ENCODE data around the gene PHYKPL.
"Not testable (repeated sequence)": the region's sequence is repeated elsewhere in the genome, so short reads cannot be mapped to it uniquely, and the experiment has no call there.

The PHYKPL gene

GRCh38 chr5:178208540-178209227 lies 23.9 kb downstream of the PHYKPL start:
- DNase-seq = no peak

- DNase-seq = no peak
Observed at GRCh38 chr5:178207917-178208280, 24.7 kb downstream of the PHYKPL start.

- DNase-seq = no peak
Observed at GRCh38 chr5:178207183-178207916, 25.3 kb downstream of the PHYKPL start.

GRCh38 chr5:178206166-178207101 lies 26.2 kb downstream of the PHYKPL start:
- peak in 1 of 51 donors; percentile 9 for DNase-seq

GRCh38 chr5:178205749-178206047 lies 26.9 kb downstream of the PHYKPL start:
- no peak for DNase-seq

GRCh38 chr5:178204935-178205748 lies 27.5 kb downstream of the PHYKPL start:
- peak in 43 of 51 donors; percentile 8 to 67 (median 38) for DNase-seq

- DNase-seq = peak; percentile 66 to 96 (median 93)
Observed at GRCh38 chr5:178204182-178204934, 28.2 kb downstream of the PHYKPL start, which contains the start of gene HNRNPAB. Gene HNRNPAB (plus strand): TSS chr5:178204533. CDS start chr5:178204838, 305 bp downstream.

- peak in 3 of 51 donors; percentile 55 to 61 (median 58) for DNase-seq
Observed at GRCh38 chr5:178203670-178204181, 28.9 kb downstream of the PHYKPL start.

- DNase-seq = no peak
Observed at GRCh38 chr5:178202541-178202940, 30.1 kb downstream of the PHYKPL start.

GRCh38 chr5:178201927-178202235 lies 30.7 kb downstream of the PHYKPL start:
- DNase-seq = no peak

- no peak for DNase-seq
Observed at GRCh38 chr5:178201221-178201926, 31.2 kb downstream of the PHYKPL start.

GRCh38 chr5:178199581-178200434 lies 32.8 kb downstream of the PHYKPL start:
- no peak for DNase-seq

- DNase-seq = no peak
Observed at GRCh38 chr5:178198706-178199105, 33.9 kb downstream of the PHYKPL start.

- DNase-seq = not testable (repeated sequence)
Observed at GRCh38 chr5:178198151-178198550, 34.5 kb downstream of the PHYKPL start.

GRCh38 chr5:178196986-178197385 lies 35.6 kb downstream of the PHYKPL start:
- DNase-seq = no peak

- DNase-seq = no peak
Observed at GRCh38 chr5:178196281-178196812, 36.3 kb downstream of the PHYKPL start.

- DNase-seq = no peak
Observed at GRCh38 chr5:178194026-178194425, 38.6 kb downstream of the PHYKPL start.

GRCh38 chr5:178193251-178193809 lies 39.3 kb downstream of the PHYKPL start:
- no peak for DNase-seq
